Transverse colon (tissue), 4 donors: ENCODE results near the gene AGAP1.

Experiments
- EP300 ChIP-seq: sonication (generic); formaldehyde crosslinking; IDR thresholded peaks from one replicate; pipeline ENCODE4 v1.6.1; 2017; ENCODE audit warnings: antibody characterized with exemption, low read depth
- POLR2A ChIP-seq: fragments of 450-650 bp; IDR thresholded peaks from one replicate; pipeline ENCODE4 v1.6.1; 2016; ENCODE audit warnings: antibody characterized with exemption, mild to moderate bottlenecking, moderate library complexity
- POLR2AphosphoS5 ChIP-seq, 3 donors: sonication (generic); formaldehyde crosslinking; IDR thresholded peaks; one replicate each; pipeline ENCODE4 v1.6.1; 2016; ENCODE audit warnings: antibody characterized with exemption in 3 of 3
- TF ChIP-seq, protein P1 (sequence below), 5 experiments: fragments of 200-600 bp in 3 of 5; fragments of 450-650 bp in 2 of 5; sonication (generic) in 3 of 5; IDR thresholded peaks; 1 replicate in 2 of 5; 2 replicates in 3 of 5; pipeline ENCODE4 v1.5.1; 2016 to 2017; ENCODE audit warnings: antibody characterized with exemption in 5 of 5, inconsistent platforms in 3 of 5, mild to moderate bottlenecking in 2 of 5, moderate library complexity in 1 of 5

DNA sequence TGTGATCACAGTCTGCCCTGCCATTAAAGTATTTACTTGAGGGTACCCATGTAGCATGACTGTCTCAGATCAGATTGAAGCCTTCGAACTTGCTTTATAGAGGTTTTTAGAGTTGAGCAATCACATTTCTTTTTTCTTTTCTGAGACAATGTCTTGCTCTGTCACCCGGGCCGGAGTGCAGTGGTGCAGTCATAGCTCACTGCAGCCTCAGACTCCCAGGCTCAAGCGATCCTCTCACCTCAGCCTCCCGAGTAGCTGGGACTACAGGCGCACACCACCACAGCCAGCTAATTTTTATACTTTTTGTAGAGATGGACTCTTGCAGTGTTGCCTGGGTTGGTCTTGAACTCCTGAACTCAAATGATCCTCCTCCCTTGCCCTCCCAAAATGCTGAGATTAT is 153.4 kb downstream of the AGAP1 start:
- TF ChIP-seq POLR2AphosphoS5 (IDR thresholded peaks at IDR 0.05) = no peak
- no peak for TF ChIP-seq POLR2A
- TF ChIP-seq, protein P1, sequence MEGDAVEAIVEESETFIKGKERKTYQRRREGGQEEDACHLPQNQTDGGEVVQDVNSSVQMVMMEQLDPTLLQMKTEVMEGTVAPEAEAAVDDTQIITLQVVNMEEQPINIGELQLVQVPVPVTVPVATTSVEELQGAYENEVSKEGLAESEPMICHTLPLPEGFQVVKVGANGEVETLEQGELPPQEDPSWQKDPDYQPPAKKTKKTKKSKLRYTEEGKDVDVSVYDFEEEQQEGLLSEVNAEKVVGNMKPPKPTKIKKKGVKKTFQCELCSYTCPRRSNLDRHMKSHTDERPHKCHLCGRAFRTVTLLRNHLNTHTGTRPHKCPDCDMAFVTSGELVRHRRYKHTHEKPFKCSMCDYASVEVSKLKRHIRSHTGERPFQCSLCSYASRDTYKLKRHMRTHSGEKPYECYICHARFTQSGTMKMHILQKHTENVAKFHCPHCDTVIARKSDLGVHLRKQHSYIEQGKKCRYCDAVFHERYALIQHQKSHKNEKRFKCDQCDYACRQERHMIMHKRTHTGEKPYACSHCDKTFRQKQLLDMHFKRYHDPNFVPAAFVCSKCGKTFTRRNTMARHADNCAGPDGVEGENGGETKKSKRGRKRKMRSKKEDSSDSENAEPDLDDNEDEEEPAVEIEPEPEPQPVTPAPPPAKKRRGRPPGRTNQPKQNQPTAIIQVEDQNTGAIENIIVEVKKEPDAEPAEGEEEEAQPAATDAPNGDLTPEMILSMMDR (IDR thresholded peaks at IDR 0.05) = no peak
- TF ChIP-seq EP300 = no peak
